GM21723 (cell line): ENCODE data around the gene INPP5F.

ENCODE experiments used
- ATAC-seq: cut with Tn5 transposase; IDR thresholded peaks from one replicate; pipeline ENCODE4 v1.9.1; 2021; ENCODE audit warnings: mild to moderate bottlenecking, moderate library complexity; ENCODE audit not compliant: unreplicated experiment

The INPP5F gene

DNA sequence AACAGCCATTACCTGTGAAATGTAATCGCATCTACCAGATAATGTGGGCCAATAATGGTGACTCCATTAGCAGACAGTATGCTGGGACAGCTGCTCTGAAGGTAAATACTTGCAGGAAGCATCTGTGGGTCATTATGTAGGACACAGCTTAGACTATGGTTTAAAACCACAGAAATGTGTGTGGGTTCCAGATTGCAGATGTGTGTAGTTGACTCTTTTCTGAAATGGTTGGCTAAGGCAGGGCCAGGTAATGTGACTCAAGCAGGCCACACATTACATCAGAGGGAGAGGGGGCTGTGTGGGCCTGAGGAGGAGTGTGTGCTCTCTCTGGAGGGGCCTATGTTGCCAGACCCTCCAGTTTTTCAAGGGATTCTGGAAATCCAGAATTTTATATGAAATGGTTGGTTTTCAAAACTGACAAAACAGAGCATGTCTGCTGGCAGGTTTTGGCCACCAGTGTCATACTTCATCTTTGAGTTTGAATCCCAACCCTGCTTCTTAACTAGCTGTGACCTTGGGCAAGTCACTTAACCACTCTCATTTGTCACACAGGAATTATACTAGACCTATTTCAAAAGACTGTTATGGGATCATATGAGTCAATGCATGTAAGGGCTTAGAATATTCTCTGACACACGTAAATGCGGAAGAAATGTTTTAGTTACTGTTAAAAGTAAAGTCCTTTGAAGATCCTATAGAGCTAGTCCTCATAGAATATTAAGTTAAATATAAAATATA is 82.3 kb downstream of the INPP5F start:
- peak; percentile 63 for ATAC-seq

DNA sequence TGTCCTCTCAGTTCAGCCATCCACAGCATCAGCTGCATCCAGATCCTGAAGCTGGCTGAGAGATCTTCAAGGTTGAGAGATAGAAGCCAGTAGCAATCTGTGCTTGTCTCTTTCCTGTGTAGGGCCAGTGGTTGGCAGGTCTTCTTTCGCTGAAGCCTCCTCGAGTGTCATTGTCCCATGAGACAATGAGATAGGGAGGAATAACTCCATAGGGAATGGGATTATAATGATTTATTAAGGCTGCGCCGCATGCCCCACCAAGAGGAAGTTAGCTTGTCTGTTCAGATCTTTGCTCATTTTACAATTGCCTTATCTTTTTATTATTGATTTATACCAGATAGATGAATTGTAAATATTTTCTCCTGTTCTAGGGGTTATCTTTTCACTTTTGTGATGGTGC is 85.3 kb downstream of the INPP5F start:
- no peak for ATAC-seq

- no peak for ATAC-seq
Observed at GRCh38 chr10:119812684-119813083, 86.8 kb downstream of the INPP5F start.

DNA sequence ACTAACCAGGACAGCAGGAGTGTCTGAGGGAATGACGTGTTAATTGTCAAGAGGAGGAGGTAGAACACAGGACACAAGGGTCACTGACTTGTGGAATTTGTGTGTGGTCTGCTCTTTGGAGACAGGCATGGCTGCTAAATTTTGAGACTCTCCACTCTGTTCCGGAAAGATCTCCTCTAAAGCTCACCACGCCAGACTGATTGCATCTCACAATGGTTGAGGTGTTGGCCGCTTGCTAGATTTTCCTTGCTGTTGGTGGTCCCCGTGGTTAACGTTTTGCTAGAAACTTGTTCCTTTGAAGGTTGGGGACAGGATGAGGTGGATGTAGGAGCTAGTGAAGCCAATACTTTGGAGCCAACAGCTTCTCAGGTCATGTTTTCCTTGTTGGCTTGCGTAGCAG is 89.8 kb downstream of the INPP5F start:
- ATAC-seq = no peak

- no peak for ATAC-seq
Observed at GRCh38 chr10:119817991-119818888, 92.4 kb downstream of the INPP5F start.

GRCh38 chr10:119818889-119819270 is 93.0 kb downstream of the INPP5F start:
- no peak for ATAC-seq

GRCh38 chr10:119821182-119821581 is 95.3 kb downstream of the INPP5F start:
- no peak for ATAC-seq

DNA sequence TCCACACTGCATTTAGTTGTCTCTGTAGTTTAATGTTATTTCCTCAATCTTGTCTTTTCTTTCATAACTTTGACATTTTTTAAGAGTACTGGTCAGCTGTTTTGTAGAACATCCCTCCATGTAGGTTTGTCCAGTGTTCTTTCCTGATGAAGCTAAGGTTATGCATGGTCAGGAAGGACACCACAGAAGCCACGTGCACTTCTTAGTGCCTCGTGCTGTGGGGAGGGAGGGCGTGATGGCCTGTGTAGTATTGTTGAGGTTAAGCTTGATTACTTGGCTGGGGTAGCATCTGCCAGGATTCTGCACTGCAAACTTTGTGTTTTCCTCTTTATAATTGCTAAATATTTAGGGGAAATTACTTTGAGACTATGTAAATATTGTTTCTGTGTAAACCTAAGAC is 98.4 kb downstream of the INPP5F start:
- ATAC-seq = no peak

DNA sequence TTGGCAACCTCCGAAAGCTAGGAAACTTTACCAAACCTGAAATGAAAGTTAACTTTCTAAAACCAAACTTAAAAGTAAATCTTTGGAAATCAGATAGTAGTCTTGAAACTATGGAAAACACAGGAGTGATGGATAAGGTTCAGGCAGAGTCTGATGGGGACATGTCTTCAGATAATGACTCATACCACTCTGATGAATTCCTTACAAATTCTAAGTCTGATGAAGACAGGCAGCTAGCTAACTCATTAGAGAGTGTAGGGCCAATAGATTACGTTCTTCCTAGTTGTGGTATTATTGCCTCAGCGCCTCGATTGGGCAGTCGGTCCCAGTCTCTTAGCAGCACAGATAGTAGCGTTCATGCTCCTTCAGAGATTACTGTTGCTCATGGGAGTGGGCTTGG is 100.9 kb downstream of the INPP5F start:
- no peak for ATAC-seq

DNA sequence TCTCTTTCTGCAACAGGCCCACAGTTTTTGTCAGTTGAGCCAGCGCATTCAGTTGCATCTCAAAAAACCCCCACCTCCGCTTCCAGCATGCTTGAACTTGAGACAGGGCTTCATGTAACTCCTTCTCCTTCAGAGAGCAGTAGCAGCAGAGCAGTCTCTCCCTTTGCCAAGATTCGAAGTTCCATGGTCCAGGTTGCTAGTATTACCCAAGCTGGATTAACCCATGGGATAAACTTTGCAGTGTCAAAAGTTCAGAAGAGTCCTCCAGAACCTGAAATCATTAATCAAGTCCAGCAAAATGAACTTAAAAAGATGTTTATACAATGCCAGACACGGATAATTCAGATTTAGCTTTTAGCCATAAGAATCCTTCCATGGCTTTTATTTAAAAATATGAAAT is 101.6 kb downstream of the INPP5F start:
- no peak for ATAC-seq

- ATAC-seq = no peak
Observed at GRCh38 chr10:119829429-119829828, 103.6 kb downstream of the INPP5F start.

DNA sequence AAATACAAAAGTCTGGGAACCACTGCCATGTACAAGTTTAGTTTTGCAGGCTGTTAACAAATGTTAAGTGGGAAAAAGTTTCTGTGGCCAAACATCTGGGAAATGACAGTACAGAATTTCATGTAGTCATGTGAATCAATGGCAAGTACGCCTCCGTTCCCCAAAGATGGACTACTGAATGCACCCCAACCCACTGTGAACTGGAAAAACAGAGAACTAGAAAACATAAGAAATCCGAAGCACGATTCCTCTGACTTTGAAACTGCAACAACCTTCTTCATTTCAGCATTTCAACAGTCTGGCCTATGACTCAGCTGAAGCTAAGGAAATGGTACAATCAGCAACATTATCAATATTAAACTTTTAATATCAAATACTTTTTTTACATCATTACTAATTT is 105.0 kb downstream of the INPP5F start:
- no peak for ATAC-seq

GRCh38 chr10:119831656-119832055 is 105.8 kb downstream of the INPP5F start:
- no peak for ATAC-seq

DNA sequence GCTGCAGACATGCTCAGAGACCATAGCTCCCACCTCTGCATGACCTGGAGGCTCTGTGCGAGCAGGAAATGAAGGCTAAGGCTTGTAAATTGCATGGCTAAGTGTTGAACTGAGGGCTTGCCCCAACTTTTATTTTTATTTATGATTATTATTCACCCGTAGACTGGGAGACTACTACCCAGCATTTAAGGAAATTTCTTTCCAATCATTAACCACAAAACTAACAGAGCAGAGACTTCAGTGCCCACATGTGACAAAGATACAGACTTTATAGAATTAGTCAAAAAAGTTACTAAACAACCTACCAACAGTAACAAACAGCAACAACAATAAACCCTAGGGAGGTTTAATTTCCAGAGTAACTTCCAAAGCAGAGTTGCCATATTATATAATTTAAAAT is 107.1 kb downstream of the INPP5F start:
- ATAC-seq = no peak

DNA sequence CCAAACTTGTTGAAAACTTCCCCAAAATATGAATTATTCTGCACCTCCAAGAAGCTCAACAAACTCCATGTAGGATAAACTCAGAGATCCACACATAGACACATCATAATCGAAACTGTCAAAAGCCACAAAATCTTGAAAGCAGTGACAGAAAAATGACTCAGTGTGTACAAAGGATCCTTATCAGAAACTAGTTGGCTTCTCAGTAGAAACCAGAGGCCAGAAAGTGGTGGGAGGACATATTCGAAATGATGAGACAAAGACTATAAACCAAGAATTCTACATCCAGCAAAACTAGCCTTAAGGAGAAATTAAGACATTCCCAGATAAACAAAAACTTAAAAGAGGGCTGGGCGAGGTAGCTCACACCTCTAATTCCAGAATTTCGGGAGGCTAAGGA is 108.3 kb downstream of the INPP5F start:
- no peak for ATAC-seq

GRCh38 chr10:119845656-119846055 is 119.8 kb downstream of the INPP5F start:
- ATAC-seq = no peak

DNA sequence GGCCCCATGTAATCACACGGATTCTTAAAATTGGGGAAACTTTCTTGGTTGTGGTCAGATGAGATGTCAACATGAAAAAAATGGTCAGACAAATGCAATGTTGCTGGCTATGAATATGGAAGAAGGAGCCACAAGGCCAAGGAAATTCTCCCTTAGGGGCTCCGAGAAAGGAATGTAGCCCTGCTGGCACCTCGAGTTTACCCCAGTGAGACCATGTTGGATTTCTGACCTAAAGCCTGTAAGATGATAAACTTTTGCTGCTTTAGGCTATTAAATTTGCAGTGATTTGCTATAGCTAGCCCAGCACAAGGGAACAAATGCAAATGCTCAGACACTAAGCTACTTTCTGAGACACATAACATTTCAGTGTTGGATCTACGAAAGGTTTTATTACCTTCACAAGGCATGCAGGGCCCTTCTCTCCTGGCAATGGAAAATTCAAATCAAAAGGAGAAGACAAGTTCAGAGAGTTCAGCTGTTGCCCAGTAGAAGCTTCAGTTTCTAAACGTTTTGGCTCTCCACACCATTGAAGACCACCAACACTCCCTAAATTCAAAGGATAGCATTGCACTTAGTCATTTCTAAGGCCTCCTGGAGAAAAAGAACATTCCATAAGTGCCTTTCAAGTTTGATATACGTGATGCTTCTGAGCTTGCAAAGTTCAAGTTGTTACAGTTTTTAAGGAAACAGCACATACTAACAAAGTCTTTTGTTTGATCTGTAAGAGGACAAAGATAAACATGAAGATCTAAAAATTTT is 123.4 kb downstream of the INPP5F start:
- ATAC-seq = no peak

GRCh38 chr10:119849944-119850343 is 124.1 kb downstream of the INPP5F start:
- no peak for ATAC-seq

- ATAC-seq = no peak
Observed at GRCh38 chr10:119852277-119852676, 126.4 kb downstream of the INPP5F start.

GRCh38 chr10:119852822-119853221 is 127.0 kb downstream of the INPP5F start:
- ATAC-seq = no peak

DNA sequence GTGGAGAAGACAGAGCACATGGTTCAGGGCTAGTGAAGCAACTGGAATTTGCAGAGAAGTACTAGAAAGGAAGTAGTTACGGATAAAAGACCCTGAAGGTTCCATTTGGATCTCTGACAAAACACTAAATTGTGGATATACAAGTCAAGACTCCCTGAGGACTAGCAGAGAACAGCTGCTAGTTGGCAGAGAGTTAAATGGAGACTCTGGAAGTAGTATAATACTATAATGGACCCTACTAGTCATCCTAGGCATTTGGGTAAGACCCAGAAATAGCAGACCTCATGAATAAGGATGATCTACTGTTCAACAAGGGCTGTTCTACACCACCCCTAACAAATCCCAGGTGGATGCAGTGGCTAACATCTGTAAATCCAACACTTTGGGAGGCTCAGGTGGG is 127.7 kb downstream of the INPP5F start:
- no peak for ATAC-seq

DNA sequence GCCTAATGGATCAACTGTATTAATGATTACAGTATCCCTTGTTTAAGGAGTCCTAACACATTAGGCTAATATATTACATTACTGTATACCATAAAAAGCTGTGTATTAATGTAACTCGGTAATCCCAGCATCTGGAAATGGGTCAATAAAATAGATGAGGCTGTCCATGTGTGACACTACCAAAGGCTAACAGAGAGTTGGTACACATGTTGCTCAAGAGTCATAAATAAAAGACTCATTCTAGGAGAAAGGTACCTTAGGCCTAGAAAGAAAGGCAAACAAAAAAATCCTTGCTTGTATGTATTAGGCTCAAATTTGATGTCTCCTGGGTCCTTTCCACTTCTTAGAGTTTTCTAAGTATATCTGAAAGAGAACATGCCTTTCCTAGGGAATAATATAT is 132.2 kb downstream of the INPP5F start:
- no peak for ATAC-seq
